HL-60/S4 (cell line): ENCODE results near the gene VASH2.

Source experiments
- in situ Hi-C: fragments of 300-500 bp; cut with MboI; formaldehyde crosslinking; loops from 2 replicates; pipeline ENCODE4 v1.14.3; 2022; ENCODE audit warnings: low sequenced_read_pairs

Gene VASH2

GRCh38 chr1:212979340-212980122 lies 29.2 kb downstream of the VASH2 start:
- in situ Hi-C loops = loop anchor here (25.0 kb wide), 2 partner anchors 167 to 1292 kb away; partner anchors contain the start of gene NEK2

- in situ Hi-C loops = loop anchor here (25.0 kb wide), 2 partner anchors 168 to 1293 kb away; partner anchors contain the start of gene NEK2
Observed at GRCh38 chr1:212980123-212980785, 29.9 kb downstream of the VASH2 start.

GRCh38 chr1:212981025-212981495 lies 30.7 kb downstream of the VASH2 start:
- in situ Hi-C loops = loop anchor here (25.0 kb wide), 2 partner anchors 169 to 1294 kb away; partner anchors contain the start of gene NEK2

- in situ Hi-C loops = loop anchor here (25.0 kb wide), 2 partner anchors 169 to 1294 kb away; partner anchors contain the start of gene NEK2
Observed at GRCh38 chr1:212981571-212982328, 31.4 kb downstream of the VASH2 start.

GRCh38 chr1:212982430-212983152 lies 32.2 kb downstream of the VASH2 start:
- in situ Hi-C loops = loop anchor here (25.0 kb wide), 2 partner anchors 170 to 1295 kb away; partner anchors contain the start of gene NEK2

- in situ Hi-C loops = loop anchor here (25.0 kb wide), 2 partner anchors 171 to 1296 kb away; partner anchors contain the start of gene NEK2
Observed at GRCh38 chr1:212983482-212983881, 33.1 kb downstream of the VASH2 start.

GRCh38 chr1:212984522-212985291 lies 34.4 kb downstream of the VASH2 start:
- in situ Hi-C loops = loop anchor here (25.0 kb wide), 2 partner anchors 172 to 1297 kb away; partner anchors contain the start of gene NEK2

GRCh38 chr1:212986551-212986950 lies 36.2 kb downstream of the VASH2 start:
- in situ Hi-C loops = loop anchor here (25.0 kb wide), 2 partner anchors 174 to 1299 kb away; partner anchors contain the start of gene NEK2

- in situ Hi-C loops = loop anchor here (25.0 kb wide), 2 partner anchors 176 to 1301 kb away; partner anchors contain the start of gene NEK2
Observed at GRCh38 chr1:212987702-212988322, 37.5 kb downstream of the VASH2 start.

GRCh38 chr1:212990276-212990675 lies 39.9 kb downstream of the VASH2 start:
- in situ Hi-C loops = loop anchor here (10.0 to 25.0 kb wide), 3 partner anchors 178 to 1303 kb away; partner anchors contain the start of gene NEK2

- in situ Hi-C loops = loop anchor here (10.0 to 25.0 kb wide), 3 partner anchors 182 to 1307 kb away; partner anchors contain the start of gene NEK2
Observed at GRCh38 chr1:212993960-212994359, 43.6 kb downstream of the VASH2 start.

GRCh38 chr1:212994926-212995325 lies 44.6 kb downstream of the VASH2 start:
- in situ Hi-C loops = loop anchor here (10.0 to 25.0 kb wide), 3 partner anchors 183 to 1308 kb away; partner anchors contain the start of gene NEK2

- in situ Hi-C loops = no loop called here
Observed at GRCh38 chr1:213003256-213003655, 52.9 kb downstream of the VASH2 start.

GRCh38 chr1:213008564-213008963 lies 58.2 kb downstream of the VASH2 start:
- in situ Hi-C loops = no loop called here

GRCh38 chr1:213014642-213015041 lies 64.3 kb downstream of the VASH2 start:
- in situ Hi-C loops = no loop called here

- in situ Hi-C loops = no loop called here
Observed at GRCh38 chr1:213015099-213016050, 65.0 kb downstream of the VASH2 start, which contains the start of gene ANGEL2. TSS of gene ANGEL2 (minus strand) at chr1:213015867. CDS start at chr1:213015671, 196 bp downstream.
